Activated CD4-positive, CD25-positive, alpha-beta regulatory T cell treated with anti-CD3 and anti-CD28 coated beads, Interleukin-2, amount 50 U/mL, for 16 hours (primary cell): ENCODE results near the gene SH3BP2.
"Not testable (repeated sequence)": the region's sequence is repeated elsewhere in the genome, so short reads cannot be mapped to it uniquely, and the experiment has no call there.

Experiments used
- DNase-seq: peaks from one replicate; pipeline ENCODE4 v3.0.0-alpha.2; 2020; ENCODE audit warnings: low read depth, low spot score

Gene SH3BP2

GRCh38 chr4:2762486-2763370, 30.2 kb upstream of the SH3BP2 start:
- not testable (repeated sequence) for DNase-seq

- DNase-seq, result no peak
Measured at GRCh38 chr4:2763511-2763967, 29.3 kb upstream of the SH3BP2 start.

- no peak for DNase-seq
Measured at GRCh38 chr4:2765832-2766526, 26.9 kb upstream of the SH3BP2 start.

- no peak for DNase-seq
Measured at GRCh38 chr4:2767046-2767704, 25.7 kb upstream of the SH3BP2 start.

GRCh38 chr4:2767705-2768074, 25.2 kb upstream of the SH3BP2 start:
- no peak for DNase-seq

GRCh38 chr4:2768124-2768523, 24.8 kb upstream of the SH3BP2 start:
- no peak for DNase-seq

GRCh38 chr4:2768921-2769336, 24.0 kb upstream of the SH3BP2 start:
- no peak for DNase-seq

- DNase-seq, result no peak
Measured at GRCh38 chr4:2771264-2771663, 21.6 kb upstream of the SH3BP2 start.

GRCh38 chr4:2780643-2781042, 12.2 kb upstream of the SH3BP2 start:
- DNase-seq, result not testable (repeated sequence)

GRCh38 chr4:2781911-2782310, 11.0 kb upstream of the SH3BP2 start:
- DNase-seq, result no peak

- no peak for DNase-seq
Measured at GRCh38 chr4:2783790-2784189, 9.1 kb upstream of the SH3BP2 start.

GRCh38 chr4:2785613-2786012, 7.3 kb upstream of the SH3BP2 start:
- DNase-seq, result no peak

- DNase-seq, result no peak
Measured at GRCh38 chr4:2786152-2786671, 6.7 kb upstream of the SH3BP2 start.

- no peak for DNase-seq
Measured at GRCh38 chr4:2786794-2787229, 6.1 kb upstream of the SH3BP2 start.

GRCh38 chr4:2787230-2788100, 5.4 kb upstream of the SH3BP2 start:
- no peak for DNase-seq

- DNase-seq, result no peak
Measured at GRCh38 chr4:2788101-2788500, 4.8 kb upstream of the SH3BP2 start.

- DNase-seq, result no peak
Measured at GRCh38 chr4:2788532-2789103, 4.3 kb upstream of the SH3BP2 start.

GRCh38 chr4:2789351-2789750, 3.5 kb upstream of the SH3BP2 start:
- DNase-seq, result no peak

- DNase-seq, result no peak
Measured at GRCh38 chr4:2789793-2790582, 2.9 kb upstream of the SH3BP2 start.
